NT2/D1 (cell line): ENCODE results near the gene TBXAS1.
"Not testable (repeated sequence)": the region's sequence is repeated elsewhere in the genome, so short reads cannot be mapped to it uniquely, and the experiment has no call there.

Experiments
- DNase-seq: peaks from one replicate; pipeline ENCODE4 v3.0.0-alpha.2; 2011; ENCODE audit warnings: low read depth, low spot score
- H3K27me3 ChIP-seq: 2 replicates; pipeline ENCODE4 v1.6.0; 2011; ENCODE audit warnings: mild to moderate bottlenecking; ENCODE audit not compliant: insufficient read length, insufficient read depth
- H3K36me3 ChIP-seq: 2 replicates; pipeline ENCODE4 v1.6.1; 2011; ENCODE audit warnings: mild to moderate bottlenecking, low read length, mixed read lengths; ENCODE audit not compliant: insufficient read depth, insufficient read length
- H3K4me1 ChIP-seq: 2 replicates; pipeline ENCODE4 v1.5.1; 2011; ENCODE audit not compliant: insufficient read depth, insufficient read length
- H3K4me3 ChIP-seq: 2 replicates; pipeline ENCODE4 v1.5.1; 2011; ENCODE audit warnings: low read depth; ENCODE audit not compliant: insufficient read length
- H3K9ac ChIP-seq: 2 replicates; pipeline ENCODE4 v1.6.0; 2011; ENCODE audit warnings: low read depth; ENCODE audit not compliant: insufficient read length
- H3K9me3 ChIP-seq: 2 replicates; pipeline ENCODE4 v1.5.1; 2011; ENCODE audit warnings: mild to moderate bottlenecking, low read length; ENCODE audit not compliant: insufficient read depth
- SUZ12 ChIP-seq: IDR thresholded peaks from 2 replicates; pipeline ENCODE4 v1.6.1; 2011; ENCODE audit not compliant: insufficient read length, insufficient read depth; ENCODE audit errors: extremely low read depth
- YY1 ChIP-seq: IDR thresholded peaks from 2 replicates; pipeline ENCODE4 v1.6.1; 2011; ENCODE audit not compliant: insufficient read length, insufficient read depth
- ZNF274 ChIP-seq: IDR thresholded peaks from 2 replicates; pipeline ENCODE4 v1.6.1; 2011; ENCODE audit warnings: mild to moderate bottlenecking, low read depth, low read length

Gene TBXAS1

DNA sequence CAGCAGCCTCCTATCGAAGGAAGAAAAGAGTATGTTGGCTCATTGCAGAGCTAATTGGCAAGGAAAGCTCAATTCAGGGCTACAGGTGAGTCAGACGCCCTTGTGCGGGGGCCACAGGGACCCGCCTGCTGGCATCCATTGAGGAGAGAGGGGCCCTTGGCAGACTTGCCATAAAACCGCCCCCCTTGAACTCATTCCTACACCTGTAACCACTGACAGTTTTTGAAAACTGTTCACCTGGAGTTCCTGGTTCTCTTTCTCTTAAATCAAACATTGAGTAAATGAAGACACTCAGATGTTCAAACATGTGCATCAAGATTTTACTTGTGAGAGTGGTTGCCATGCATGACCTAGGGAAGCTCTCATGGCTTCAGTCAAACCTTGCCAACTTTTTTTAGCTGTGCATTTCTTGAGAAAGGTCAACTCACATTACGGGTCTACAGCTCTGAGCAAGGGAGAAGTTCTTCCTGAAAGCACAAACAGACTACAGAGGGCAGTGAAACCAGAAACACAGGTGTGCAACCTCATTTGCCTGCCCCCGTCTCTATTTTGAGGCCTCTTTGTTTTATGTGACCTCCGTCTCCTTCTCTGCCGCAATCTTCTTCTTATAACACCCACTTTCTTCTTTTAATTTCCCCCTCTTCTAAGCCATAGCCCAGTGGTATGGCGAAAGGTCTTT, 87.8 kb downstream of the TBXAS1 start:
- Histone ChIP-seq H3K9me3 (no peaks in the 10 kb centered on the region), H3K27me3 (no peaks in the 10 kb centered on the region), H3K4me1 (no peaks in the 10 kb centered on the region), H3K36me3 (no peaks in the 10 kb centered on the region), H3K4me3 (no peak overlapping the region), H3K9ac (no peak overlapping the region)
- TF ChIP-seq SUZ12 = no peak
- TF ChIP-seq YY1 = no peak
- no peak for TF ChIP-seq ZNF274
- DNase-seq = no peak

- Histone ChIP-seq H3K36me3 (no peaks in the 10 kb centered on the region), H3K27me3 (no peaks in the 10 kb centered on the region), H3K4me3 (no peak overlapping the region), H3K4me1 (no peaks in the 10 kb centered on the region), H3K9me3 (no peaks in the 10 kb centered on the region), H3K9ac (no peak overlapping the region)
- DNase-seq = no peak
- TF ChIP-seq ZNF274 (no peak), SUZ12 (no peak), YY1 (no peak)
Measured at GRCh38 chr7:139917851-139918250, 88.8 kb downstream of the TBXAS1 start.

DNA sequence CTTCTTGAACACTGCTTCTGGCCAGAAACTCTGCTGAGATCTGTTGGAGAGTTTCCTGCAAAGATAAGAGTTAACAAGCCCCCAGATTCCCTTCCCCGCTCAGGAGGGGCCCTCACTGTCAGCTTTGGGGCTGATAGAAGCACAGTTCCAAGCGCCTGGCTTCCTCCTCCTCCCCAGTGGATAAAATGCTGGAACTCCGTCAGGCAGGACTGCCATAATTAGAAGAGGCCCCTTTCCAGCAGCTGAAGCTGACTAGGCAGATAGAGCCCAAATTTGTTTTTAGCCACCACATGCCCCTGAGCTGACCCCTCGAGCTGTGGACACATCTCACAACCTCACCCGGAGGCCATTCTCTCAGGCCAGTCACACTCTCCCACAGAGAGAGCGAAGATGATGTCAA, 89.4 kb downstream of the TBXAS1 start:
- Histone ChIP-seq H3K9ac (no peak overlapping the region), H3K27me3 (no peaks in the 10 kb centered on the region), H3K4me1 (no peaks in the 10 kb centered on the region), H3K4me3 (no peak overlapping the region), H3K36me3 (no peaks in the 10 kb centered on the region), H3K9me3 (no peaks in the 10 kb centered on the region)
- no peak for DNase-seq
- TF ChIP-seq YY1 (no peak), ZNF274 (no peak), SUZ12 (no peak)

- no peaks in the 10 kb centered on the region for H3K36me3 ChIP-seq
- DNase-seq = no peak
- H3K9me3 ChIP-seq = no peaks in the 10 kb centered on the region
- no peak overlapping the region for H3K4me3 ChIP-seq
- H3K9ac ChIP-seq = no peak overlapping the region
- no peaks in the 10 kb centered on the region for H3K27me3 ChIP-seq
- no peak for TF ChIP-seq YY1
- TF ChIP-seq ZNF274 = no peak
- TF ChIP-seq SUZ12 = no peak
- H3K4me1 ChIP-seq = no peaks in the 10 kb centered on the region
Measured at GRCh38 chr7:139923090-139923489, 94.0 kb downstream of the TBXAS1 start.

- TF ChIP-seq SUZ12 (no peak), YY1 (no peak), ZNF274 (no peak)
- H3K36me3 ChIP-seq = no peaks in the 10 kb centered on the region
- no peaks in the 10 kb centered on the region for H3K9me3 ChIP-seq
- no peaks in the 10 kb centered on the region for H3K27me3 ChIP-seq
- no peak for DNase-seq
- no peak overlapping the region for H3K4me3 ChIP-seq
- H3K9ac ChIP-seq = no peak overlapping the region
- H3K4me1 ChIP-seq = no peaks in the 10 kb centered on the region
Measured at GRCh38 chr7:139924461-139924860, 95.4 kb downstream of the TBXAS1 start.

GRCh38 chr7:139929221-139929620, 100.2 kb downstream of the TBXAS1 start:
- not testable (repeated sequence) for H3K36me3 ChIP-seq, H3K27me3 ChIP-seq, DNase-seq, H3K9ac ChIP-seq, H3K4me1 ChIP-seq, H3K4me3 ChIP-seq, H3K9me3 ChIP-seq

- DNase-seq = no peak
- no peaks in the 10 kb centered on the region for H3K9me3 ChIP-seq
- H3K9ac ChIP-seq = no peak overlapping the region
- no peak overlapping the region for H3K4me3 ChIP-seq
- TF ChIP-seq SUZ12 (no peak), ZNF274 (no peak), YY1 (no peak)
- H3K27me3 ChIP-seq = no peaks in the 10 kb centered on the region
- H3K36me3 ChIP-seq = no peaks in the 10 kb centered on the region
- no peaks in the 10 kb centered on the region for H3K4me1 ChIP-seq
Measured at GRCh38 chr7:139930286-139930965, 101.4 kb downstream of the TBXAS1 start.
